Brain microvascular endothelial cell (primary cell): ENCODE results near the gene DENND4B.

Experiments used
- DNase-seq: peaks from one replicate; pipeline ENCODE4 v3.0.0-alpha.2; 2020
- H3K27ac ChIP-seq: fragments of 250-450 bp; sonication (Bioruptor Pico); 2 replicates; pipeline ENCODE4 v1.5.1; 2020; ENCODE audit warnings: mild to moderate bottlenecking, moderate library complexity
- H3K27me3 ChIP-seq: fragments of 250-450 bp; sonication (Bioruptor Pico); replicated peaks from 2 replicates; pipeline ENCODE4 v1.5.1; 2020; ENCODE audit warnings: mild to moderate bottlenecking
- H3K36me3 ChIP-seq: fragments of 250-450 bp; sonication (Bioruptor Pico); replicated peaks from 2 replicates; pipeline ENCODE4 v1.5.1; 2020; ENCODE audit warnings: mild to moderate bottlenecking
- H3K4me3 ChIP-seq: 2 replicates; pipeline ENCODE4 v1.5.1; 2011; ENCODE audit warnings: low read depth, mild to moderate bottlenecking, control low read depth, low read length, moderate library complexity
- CTCF ChIP-seq: IDR thresholded peaks from 2 replicates; pipeline ENCODE4 v1.5.1; 2011; ENCODE audit warnings: low read depth, mild to moderate bottlenecking, moderate library complexity, low read length, control low read depth, inconsistent platforms; ENCODE audit errors: missing control alignments
- in situ Hi-C: cut with HindIII; loops from 2 replicates; pipeline ENCODE4 v1.10.0; 2017; ENCODE audit warnings: low sequenced_read_pairs, low pct_ligation_motif_present

DENND4B gene

GRCh38 chr1:153970346-153970745 is 23.8 kb upstream of the DENND4B start:
- Histone ChIP-seq H3K27ac (no peak overlapping the region), H3K4me3 (no peak overlapping the region), H3K36me3 (peaks cover 18% of the 10 kb centered on the region), H3K27me3 (no peaks in the 10 kb centered on the region)
- no peak for DNase-seq
- in situ Hi-C loops, result no loop called here
- no peak for TF ChIP-seq CTCF

GRCh38 chr1:153968972-153969371 is 22.5 kb upstream of the DENND4B start:
- TF ChIP-seq CTCF, result no peak
- DNase-seq, result no peak
- no peak overlapping the region for H3K4me3 ChIP-seq
- in situ Hi-C loops, result no loop called here
- no peaks in the 10 kb centered on the region for H3K27me3 ChIP-seq
- H3K36me3 ChIP-seq, result peaks cover 6% of the 10 kb centered on the region
- no peak overlapping the region for H3K27ac ChIP-seq

GRCh38 chr1:153968408-153968807 is 21.9 kb upstream of the DENND4B start:
- H3K36me3 ChIP-seq, result peaks cover under 1% of the 10 kb centered on the region
- in situ Hi-C loops, result no loop called here
- no peaks in the 10 kb centered on the region for H3K27me3 ChIP-seq
- no peak for DNase-seq
- H3K4me3 ChIP-seq, result peak overlapping the region; percentile 56
- no peak for TF ChIP-seq CTCF
- no peak overlapping the region for H3K27ac ChIP-seq

GRCh38 chr1:153968000-153968363 is 21.5 kb upstream of the DENND4B start:
- no peak overlapping the region for H3K27ac ChIP-seq
- TF ChIP-seq CTCF, result no peak
- in situ Hi-C loops, result no loop called here
- no peak for DNase-seq
- no peaks in the 10 kb centered on the region for H3K36me3 ChIP-seq
- H3K4me3 ChIP-seq, result peak overlapping the region; percentile 56
- no peaks in the 10 kb centered on the region for H3K27me3 ChIP-seq

- Histone ChIP-seq H3K27me3 (no peaks in the 10 kb centered on the region), H3K36me3 (no peaks in the 10 kb centered on the region), H3K4me3 (peak within 1 kb of the TSS; percentile 56), H3K27ac (peak within 1 kb of the TSS; percentile 71)
- DNase-seq, result peak; percentile 94
- peak; percentile 61 for TF ChIP-seq CTCF
- in situ Hi-C loops, result no loop called here
Observed at GRCh38 chr1:153967107-153967999, 20.8 kb upstream of the DENND4B start, which contains the start of gene CREB3L4. TSS of gene CREB3L4 (plus strand) at chr1:153967902. CDS start at chr1:153968526, 624 bp downstream.
